Fibroblast of the aortic adventitia (primary cell): ENCODE data around the gene RABGEF1. TPM values are rescaled to one million over a fixed set of nuclear protein-coding genes. Genes with fewer than 3 reads are reported as not detected.
A peak's percentile ranks its signal among the peaks of the same experiment; 100 is the strongest.

Source experiments
- DNase-seq: peaks from one replicate; pipeline ENCODE4 v3.0.0-alpha.2; 2010; ENCODE audit warnings: low read depth
- H3K4me3 ChIP-seq: 2 replicates; pipeline ENCODE4 v1.5.1; 2011; ENCODE audit warnings: low read depth, mild to moderate bottlenecking, control low read depth, low read length, moderate library complexity
- CTCF ChIP-seq: IDR thresholded peaks from 2 replicates; pipeline ENCODE4 v1.5.1; 2011; ENCODE audit warnings: mild to moderate bottlenecking, low read length, control low read depth, inconsistent platforms; ENCODE audit not compliant: insufficient read depth
- total RNA-seq: library from RNA; depleted of rRNA; stranded (reverse); fragments of >200 nt; gene quantifications from 2 replicates; pipeline ENCODE4 v1.2.3, GENCODE V29; 2012; ENCODE audit warnings: low replicate concordance

The RABGEF1 gene
- total RNA-seq, 1 donor, result 75.6 TPM

- TF ChIP-seq CTCF, result no peak
- peak overlapping the region; percentile 91 for H3K4me3 ChIP-seq
- peak; percentile 54 for DNase-seq
Observed at GRCh38 chr7:66741710-66742049, 1.1 kb downstream of the RABGEF1 start.

GRCh38 chr7:66742298-66742697 lies 1.8 kb downstream of the RABGEF1 start:
- H3K4me3 ChIP-seq, result peak overlapping the region; percentile 56
- peak; percentile 74 for DNase-seq

- no peak overlapping the region for H3K4me3 ChIP-seq
- no peak for TF ChIP-seq CTCF
- no peak for DNase-seq
Observed at GRCh38 chr7:66743920-66744319, 3.4 kb downstream of the RABGEF1 start.

- H3K4me3 ChIP-seq, result no peak overlapping the region
- TF ChIP-seq CTCF, result no peak
- no peak for DNase-seq
Observed at GRCh38 chr7:66747385-66747784, 6.9 kb downstream of the RABGEF1 start.

GRCh38 chr7:66747881-66748511 lies 7.5 kb downstream of the RABGEF1 start:
- peak; percentile 21 for DNase-seq
- TF ChIP-seq CTCF, result no peak
- no peak overlapping the region for H3K4me3 ChIP-seq

GRCh38 chr7:66748791-66749190 lies 8.3 kb downstream of the RABGEF1 start:
- H3K4me3 ChIP-seq, result no peak overlapping the region
- TF ChIP-seq CTCF, result no peak
- peak; percentile 13 for DNase-seq

- H3K4me3 ChIP-seq, result no peak overlapping the region
- TF ChIP-seq CTCF, result no peak
- DNase-seq, result no peak
Observed at GRCh38 chr7:66751945-66752344, 11.4 kb downstream of the RABGEF1 start.
